GM12875 (cell line): Measurements from ENCODE around the gene SIRT3.

Experiments
- H3K4me3 ChIP-seq: one replicate; pipeline ENCODE4 v1.5.1; 2011; ENCODE audit warnings: low read depth, low read length, control low read depth
- TF ChIP-seq, protein P1 (sequence below): IDR thresholded peaks from 2 replicates; pipeline ENCODE4 v1.5.1; 2011; ENCODE audit warnings: low read depth, mild to moderate bottlenecking, control low read depth, inconsistent platforms, low read length, moderate library complexity, borderline replicate concordance; ENCODE audit not compliant: insufficient read depth

The SIRT3 gene

DNA sequence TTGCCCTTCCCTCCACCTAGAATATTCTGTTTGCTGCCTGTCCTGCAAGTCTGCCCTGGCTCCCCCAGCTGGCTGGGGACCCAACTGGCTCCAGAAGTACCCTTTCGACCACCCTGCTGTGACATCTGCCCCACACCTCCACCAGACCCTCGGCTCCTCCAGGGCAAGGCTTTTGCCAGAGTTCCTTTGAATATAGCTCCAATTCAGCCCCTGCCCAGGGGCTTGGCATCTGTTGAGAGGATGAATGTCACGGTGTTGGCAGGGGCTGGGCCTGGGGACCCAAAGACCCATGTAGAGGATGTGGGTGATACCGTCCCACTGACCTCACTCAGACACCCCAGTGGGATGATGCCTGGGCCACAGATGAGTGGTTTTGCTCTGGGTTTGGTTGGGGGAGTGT lies 46.0 kb upstream of the SIRT3 start:
- H3K4me3 ChIP-seq, result no peak overlapping the region
- TF ChIP-seq, protein P1, sequence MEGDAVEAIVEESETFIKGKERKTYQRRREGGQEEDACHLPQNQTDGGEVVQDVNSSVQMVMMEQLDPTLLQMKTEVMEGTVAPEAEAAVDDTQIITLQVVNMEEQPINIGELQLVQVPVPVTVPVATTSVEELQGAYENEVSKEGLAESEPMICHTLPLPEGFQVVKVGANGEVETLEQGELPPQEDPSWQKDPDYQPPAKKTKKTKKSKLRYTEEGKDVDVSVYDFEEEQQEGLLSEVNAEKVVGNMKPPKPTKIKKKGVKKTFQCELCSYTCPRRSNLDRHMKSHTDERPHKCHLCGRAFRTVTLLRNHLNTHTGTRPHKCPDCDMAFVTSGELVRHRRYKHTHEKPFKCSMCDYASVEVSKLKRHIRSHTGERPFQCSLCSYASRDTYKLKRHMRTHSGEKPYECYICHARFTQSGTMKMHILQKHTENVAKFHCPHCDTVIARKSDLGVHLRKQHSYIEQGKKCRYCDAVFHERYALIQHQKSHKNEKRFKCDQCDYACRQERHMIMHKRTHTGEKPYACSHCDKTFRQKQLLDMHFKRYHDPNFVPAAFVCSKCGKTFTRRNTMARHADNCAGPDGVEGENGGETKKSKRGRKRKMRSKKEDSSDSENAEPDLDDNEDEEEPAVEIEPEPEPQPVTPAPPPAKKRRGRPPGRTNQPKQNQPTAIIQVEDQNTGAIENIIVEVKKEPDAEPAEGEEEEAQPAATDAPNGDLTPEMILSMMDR, result no peak

DNA sequence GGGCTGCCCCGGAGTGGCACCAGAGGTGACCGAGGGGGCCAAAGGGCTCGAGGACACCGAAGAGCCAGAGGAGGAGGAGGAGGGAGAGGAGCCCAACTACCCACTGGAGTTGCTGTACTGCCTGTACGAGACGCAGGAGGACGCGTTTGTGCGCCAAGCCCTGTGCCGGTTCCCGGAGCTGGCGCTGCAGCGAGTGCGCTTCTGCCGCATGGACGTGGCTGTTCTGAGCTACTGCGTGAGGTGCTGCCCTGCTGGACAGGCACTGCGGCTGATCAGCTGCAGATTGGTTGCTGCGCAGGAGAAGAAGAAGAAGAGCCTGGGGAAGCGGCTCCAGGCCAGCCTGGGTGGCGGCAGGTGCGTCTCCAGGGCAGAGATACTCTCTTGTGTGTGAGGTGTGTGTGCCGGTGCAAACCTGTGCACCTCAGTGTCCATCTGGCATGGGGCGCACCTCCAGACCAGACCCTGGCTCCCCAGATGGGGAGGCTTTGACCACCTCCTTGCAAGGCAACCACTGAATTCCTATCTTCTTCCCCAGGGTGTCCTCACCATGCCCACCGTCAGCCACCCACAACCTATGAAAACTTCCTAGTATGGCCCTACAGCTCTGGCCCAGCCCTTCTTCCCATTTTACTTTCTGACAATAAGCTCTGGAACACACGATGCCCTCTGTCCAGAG lies 45.5 kb upstream of the SIRT3 start:
- TF ChIP-seq, protein P1, result no peak
- H3K4me3 ChIP-seq, result no peak overlapping the region

DNA sequence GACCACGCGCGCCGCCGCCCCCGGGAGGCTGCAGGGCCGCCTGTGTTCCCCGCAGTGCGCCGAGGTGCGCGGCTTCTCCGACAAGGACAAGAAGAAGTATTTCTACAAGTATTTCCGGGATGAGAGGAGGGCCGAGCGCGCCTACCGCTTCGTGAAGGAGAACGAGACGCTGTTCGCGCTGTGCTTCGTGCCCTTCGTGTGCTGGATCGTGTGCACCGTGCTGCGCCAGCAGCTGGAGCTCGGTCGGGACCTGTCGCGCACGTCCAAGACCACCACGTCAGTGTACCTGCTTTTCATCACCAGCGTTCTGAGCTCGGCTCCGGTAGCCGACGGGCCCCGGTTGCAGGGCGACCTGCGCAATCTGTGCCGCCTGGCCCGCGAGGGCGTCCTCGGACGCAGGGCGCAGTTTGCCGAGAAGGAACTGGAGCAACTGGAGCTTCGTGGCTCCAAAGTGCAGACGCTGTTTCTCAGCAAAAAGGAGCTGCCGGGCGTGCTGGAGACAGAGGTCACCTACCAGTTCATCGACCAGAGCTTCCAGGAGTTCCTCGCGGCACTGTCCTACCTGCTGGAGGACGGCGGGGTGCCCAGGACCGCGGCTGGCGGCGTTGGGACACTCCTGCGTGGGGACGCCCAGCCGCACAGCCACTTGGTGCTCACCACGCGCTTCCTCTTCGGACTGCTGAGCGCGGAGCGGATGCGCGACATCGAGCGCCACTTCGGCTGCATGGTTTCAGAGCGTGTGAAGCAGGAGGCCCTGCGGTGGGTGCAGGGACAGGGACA lies 44.8 kb upstream of the SIRT3 start:
- TF ChIP-seq, protein P1, result no peak
- H3K4me3 ChIP-seq, result no peak overlapping the region

DNA sequence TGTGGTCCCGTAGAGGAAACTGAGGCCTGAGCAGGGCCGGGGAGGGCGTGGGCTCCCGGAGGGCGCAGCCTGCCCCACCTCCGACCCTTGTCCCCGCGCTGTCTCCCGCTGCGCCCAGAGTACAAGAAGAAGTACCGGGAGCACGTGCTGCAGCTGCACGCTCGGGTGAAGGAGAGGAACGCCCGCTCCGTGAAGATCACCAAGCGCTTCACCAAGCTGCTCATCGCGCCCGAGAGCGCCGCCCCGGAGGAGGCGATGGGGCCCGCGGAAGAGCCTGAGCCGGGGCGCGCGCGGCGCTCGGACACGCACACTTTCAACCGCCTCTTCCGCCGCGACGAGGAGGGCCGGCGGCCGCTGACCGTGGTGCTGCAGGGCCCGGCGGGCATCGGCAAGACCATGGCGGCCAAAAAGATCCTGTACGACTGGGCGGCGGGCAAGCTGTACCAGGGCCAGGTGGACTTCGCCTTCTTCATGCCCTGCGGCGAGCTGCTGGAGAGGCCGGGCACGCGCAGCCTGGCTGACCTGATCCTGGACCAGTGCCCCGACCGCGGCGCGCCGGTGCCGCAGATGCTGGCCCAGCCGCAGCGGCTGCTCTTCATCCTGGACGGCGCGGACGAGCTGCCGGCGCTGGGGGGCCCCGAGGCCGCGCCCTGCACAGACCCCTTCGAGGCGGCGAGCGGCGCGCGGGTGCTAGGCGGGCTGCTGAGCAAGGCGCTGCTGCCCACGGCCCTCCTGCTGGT lies 44.0 kb upstream of the SIRT3 start:
- no peak overlapping the region for H3K4me3 ChIP-seq
- TF ChIP-seq, protein P1, result no peak

DNA sequence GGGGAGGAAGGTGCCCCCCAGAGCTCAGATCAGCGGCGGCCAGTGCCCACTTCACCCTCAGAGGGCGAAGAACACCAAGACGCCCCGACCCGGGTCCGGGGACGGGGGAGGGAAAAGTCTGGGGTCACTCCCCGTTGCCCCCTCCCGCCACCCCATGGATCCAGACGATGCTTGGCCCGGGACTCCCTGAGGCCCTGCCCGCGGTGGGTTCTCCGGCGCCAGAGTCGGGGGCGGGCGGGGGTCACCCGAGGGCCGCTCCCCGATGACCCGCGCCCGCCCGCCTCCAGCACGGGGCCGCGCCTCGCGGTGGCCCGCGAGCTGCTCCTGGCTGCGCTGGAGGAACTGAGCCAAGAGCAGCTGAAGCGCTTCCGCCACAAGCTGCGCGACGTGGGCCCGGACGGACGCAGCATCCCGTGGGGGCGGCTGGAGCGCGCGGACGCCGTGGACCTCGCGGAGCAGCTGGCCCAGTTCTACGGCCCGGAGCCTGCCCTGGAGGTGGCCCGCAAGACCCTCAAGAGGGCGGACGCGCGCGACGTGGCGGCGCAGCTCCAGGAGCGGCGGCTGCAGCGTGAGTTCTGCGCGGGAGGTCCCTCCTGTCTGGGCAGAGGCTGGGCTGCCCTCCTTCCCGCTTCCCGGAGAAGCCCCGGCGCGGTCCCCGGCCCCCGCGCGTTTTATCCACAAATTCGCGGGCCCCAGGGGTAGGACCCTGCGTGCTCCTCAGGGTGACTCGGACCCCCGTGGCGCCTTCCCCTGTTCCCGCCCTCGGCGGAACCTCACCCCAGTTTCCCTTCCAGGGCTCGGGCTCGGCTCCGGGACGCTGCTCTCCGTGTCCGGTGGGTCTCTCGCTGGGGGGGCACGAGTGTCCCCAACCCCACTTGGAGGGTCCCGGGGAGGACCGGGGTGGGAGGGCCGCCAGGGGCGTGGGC lies 43.2 kb upstream of the SIRT3 start:
- TF ChIP-seq, protein P1, result no peak
- H3K4me3 ChIP-seq, result no peak overlapping the region

DNA sequence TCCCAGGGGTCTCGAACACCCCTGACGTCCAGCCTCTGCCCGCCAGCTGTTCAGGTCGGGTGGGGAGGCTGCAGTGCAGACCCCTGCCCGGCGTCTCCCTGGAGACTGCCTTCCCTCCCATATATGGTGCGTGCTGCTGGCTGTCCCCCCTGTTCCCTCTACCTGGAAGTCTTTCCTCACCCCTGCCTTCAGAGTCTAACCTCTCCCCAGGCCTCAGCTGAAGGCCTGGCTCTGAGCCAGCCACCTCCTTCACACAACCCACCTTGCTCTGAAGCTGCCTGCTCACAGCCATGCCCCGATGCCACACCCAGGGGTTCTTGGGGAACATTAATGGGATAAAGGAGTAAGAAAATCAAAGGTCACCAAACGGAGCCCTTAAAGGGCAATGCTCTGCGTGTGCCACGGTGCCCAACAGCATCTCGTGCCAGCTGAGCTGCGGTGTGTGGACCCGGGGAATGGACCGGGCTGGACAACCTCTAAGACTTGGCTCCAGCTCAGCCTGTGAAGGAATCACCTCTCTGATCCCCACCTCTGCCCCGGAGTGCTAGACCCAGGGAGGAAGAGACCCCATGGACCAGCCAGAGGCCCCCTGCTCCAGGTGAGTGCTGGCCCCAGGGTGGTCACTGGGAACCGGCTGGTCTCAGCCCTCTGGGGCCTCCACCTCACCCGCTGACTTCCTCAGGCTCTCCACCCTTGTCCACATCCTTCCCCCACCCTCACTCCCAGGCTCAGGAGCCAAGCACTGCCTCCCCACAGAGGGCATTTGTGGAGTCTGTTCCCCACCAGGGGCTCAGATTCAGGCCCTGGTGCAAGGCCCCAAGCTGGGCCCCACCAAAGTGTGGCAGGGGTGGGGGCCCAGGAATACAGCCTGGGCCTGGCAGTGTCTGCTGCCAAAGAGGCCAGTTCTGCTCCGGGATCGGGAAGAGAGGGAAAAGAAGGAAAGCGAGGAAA lies 42.1 kb upstream of the SIRT3 start, which contains the start of gene NLRP6:
NLRP6 (plus strand) TSS at position 407 of the 951 bp plus-strand sequence; CDS start at position 570, 163 bp downstream.
- no peak within 1 kb of the TSS for H3K4me3 ChIP-seq
- TF ChIP-seq, protein P1, result no peak
